Liver (tissue), 9 donors: Measurements from ENCODE around the gene MUC6. TPM values are rescaled to one million over a fixed set of nuclear protein-coding genes. Genes with fewer than 3 reads are reported as not detected.

Source experiments
- DNase-seq: peaks from one replicate; pipeline ENCODE4 v3.0.0-alpha.2; 2017; ENCODE audit warnings: low spot score
- H3K27ac ChIP-seq, 2 donors: one replicate each; pipeline ENCODE4 v1.7.0; 2013; ENCODE audit warnings: inconsistent platforms in 2 of 2, low read length in 2 of 2, control low read depth in 1 of 2, low read depth in 1 of 2, mild to moderate bottlenecking in 1 of 2
- H3K27me3 ChIP-seq, 4 donors: one replicate each; pipeline versions ENCODE4 v1.6.1 to v1.7.0; 2013; ENCODE audit warnings: low read length in 3 of 4, inconsistent platforms in 1 of 4, mild to moderate bottlenecking in 1 of 4, moderate library complexity in 1 of 4; ENCODE audit not compliant: control insufficient read depth in 4 of 4, insufficient read depth in 4 of 4
- H3K36me3 ChIP-seq, 4 donors: one replicate each; pipeline versions ENCODE4 v1.6.1 to v1.7.0; 2013; ENCODE audit warnings: low read length in 3 of 4, mild to moderate bottlenecking in 3 of 4, low read depth in 1 of 4, moderate library complexity in 1 of 4; ENCODE audit not compliant: control insufficient read depth in 4 of 4, insufficient read depth in 3 of 4
- H3K4me1 ChIP-seq, 4 donors: one replicate each; pipeline versions ENCODE4 v1.6.1 to v1.7.0; 2013; ENCODE audit warnings: low read length in 3 of 4, mild to moderate bottlenecking in 3 of 4, moderate library complexity in 1 of 4; ENCODE audit not compliant: control insufficient read depth in 4 of 4, insufficient read depth in 4 of 4
- H3K4me3 ChIP-seq, 3 donors: one replicate each; pipeline versions ENCODE4 v1.6.1 to v1.7.0; 2013; ENCODE audit warnings: low read length in 3 of 3, control low read depth in 1 of 3, low read depth in 1 of 3, mild to moderate bottlenecking in 1 of 3
- H3K9ac ChIP-seq, 2 donors: one replicate each; pipeline ENCODE4 v1.7.0; 2013; ENCODE audit warnings: low read length in 2 of 2, mild to moderate bottlenecking in 2 of 2, moderate library complexity in 2 of 2, control low read depth in 1 of 2, low read depth in 1 of 2
- H3K9me3 ChIP-seq, 4 donors: one replicate each; pipeline versions ENCODE4 v1.6.1 to v1.7.0; 2013; ENCODE audit warnings: low read length in 3 of 4; ENCODE audit not compliant: control insufficient read depth in 4 of 4
- CTCF ChIP-seq: fragments of 150-350 bp; IDR thresholded peaks from 2 replicates; pipeline ENCODE4 v1.5.1; 2017; ENCODE audit warnings: improper control_type of control experiment, low read depth, low read length; ENCODE audit not compliant: missing input control
- FOXA1 ChIP-seq: IDR thresholded peaks from 2 replicates; pipeline ENCODE4 v1.6.1; 2016; ENCODE audit warnings: antibody characterized with exemption
- FOXA2 ChIP-seq: IDR thresholded peaks from 2 replicates; pipeline ENCODE4 v1.6.1; 2016; ENCODE audit warnings: antibody characterized with exemption
- GABPA ChIP-seq, 2 donors: IDR thresholded peaks in 1 of 2; conservative IDR thresholded peaks in 1 of 2; 2 replicates each; pipeline ENCODE4 v1.6.1; 2016; ENCODE audit warnings: antibody characterized with exemption in 2 of 2, mild to moderate bottlenecking in 1 of 2, moderate library complexity in 1 of 2
- HNF4A ChIP-seq, 2 donors: conservative IDR thresholded peaks; 2 replicates each; pipeline ENCODE4 v1.6.1; 2016; ENCODE audit warnings: antibody characterized with exemption in 2 of 2, mild to moderate bottlenecking in 2 of 2
- HNF4G ChIP-seq: IDR thresholded peaks from 2 replicates; pipeline ENCODE4 v1.6.1; 2016; ENCODE audit warnings: antibody characterized with exemption
- JUND ChIP-seq, 2 donors: IDR thresholded peaks; 2 replicates each; pipeline ENCODE4 v1.6.1; 2016; ENCODE audit warnings: antibody characterized with exemption in 2 of 2
- NR2F2 ChIP-seq: IDR thresholded peaks from 2 replicates; pipeline ENCODE4 v1.6.1; 2016; ENCODE audit warnings: antibody characterized with exemption
- RAD21 ChIP-seq, 2 donors: IDR thresholded peaks; 2 replicates each; pipeline ENCODE4 v1.6.1; 2016; ENCODE audit warnings: antibody characterized with exemption in 2 of 2, mild to moderate bottlenecking in 2 of 2
- REST ChIP-seq: IDR thresholded peaks from 2 replicates; pipeline ENCODE4 v1.6.1; 2016; ENCODE audit warnings: antibody characterized with exemption, mild to moderate bottlenecking
- RXRA ChIP-seq, 2 donors: IDR thresholded peaks; 2 replicates each; pipeline ENCODE4 v1.6.1; 2017 to 2018; ENCODE audit warnings: antibody characterized with exemption in 2 of 2, mild to moderate bottlenecking in 1 of 2
- SP1 ChIP-seq: IDR thresholded peaks from 2 replicates; pipeline ENCODE4 v1.6.1; 2018; ENCODE audit warnings: antibody characterized with exemption, mild to moderate bottlenecking
- TAF1 ChIP-seq: conservative IDR thresholded peaks from 2 replicates; pipeline ENCODE4 v1.6.1; 2016; ENCODE audit warnings: antibody characterized with exemption, mild to moderate bottlenecking
- YY1 ChIP-seq: IDR thresholded peaks from 2 replicates; pipeline ENCODE4 v1.6.1; 2016; ENCODE audit warnings: antibody characterized with exemption, mild to moderate bottlenecking
- ZBTB33 ChIP-seq: IDR thresholded peaks from 2 replicates; pipeline ENCODE4 v1.6.1; 2016; ENCODE audit warnings: antibody characterized with exemption
- WGBS: extraction: QIAGEN DNeasy Blood & Tissue Kit; methylation state at CpG from one replicate; pipeline ENCODE4 v1.1.7; 2013; 5-methylcytosine and 5-hydroxymethylcytosine counted together
- polyA plus RNA-seq, 2 donors: library from polyadenylated mRNA; stranded (reverse) in 1 of 2; unstranded in 1 of 2; fragments of 200-250 nt in 1 of 2; fragments of >200 nt in 1 of 2; fragmentation: Nextera tagmentation in 1 of 2; extraction: Ambion mirVana in 1 of 2; gene quantifications; one replicate each; pipeline versions ENCODE4 v1.2.1 to v1.2.3, GENCODE V29; 2013 to 2015
- total RNA-seq, 2 donors: library from RNA; depleted of rRNA; stranded (reverse); fragments of >200 nt; gene quantifications; one replicate each; pipeline ENCODE4 v1.2.3, GENCODE V29; 2014
- TF ChIP-seq, protein P1 (sequence below): IDR thresholded peaks from 2 replicates; pipeline ENCODE4 v1.6.1; 2016; ENCODE audit warnings: antibody characterized with exemption
- TF ChIP-seq, protein P2 (sequence below): IDR thresholded peaks from 2 replicates; pipeline ENCODE4 v1.6.1; 2016; ENCODE audit warnings: antibody characterized with exemption
- donor health status: healthy.
- donor health status: healthy.
- donor health status: healthy.
- donor health status: healthy.
- donor health status: healthy.

Gene MUC6
- total and polyA plus RNA-seq, 4 donors: 0.05 to 0.54 (median 0.18) TPM

DNA sequence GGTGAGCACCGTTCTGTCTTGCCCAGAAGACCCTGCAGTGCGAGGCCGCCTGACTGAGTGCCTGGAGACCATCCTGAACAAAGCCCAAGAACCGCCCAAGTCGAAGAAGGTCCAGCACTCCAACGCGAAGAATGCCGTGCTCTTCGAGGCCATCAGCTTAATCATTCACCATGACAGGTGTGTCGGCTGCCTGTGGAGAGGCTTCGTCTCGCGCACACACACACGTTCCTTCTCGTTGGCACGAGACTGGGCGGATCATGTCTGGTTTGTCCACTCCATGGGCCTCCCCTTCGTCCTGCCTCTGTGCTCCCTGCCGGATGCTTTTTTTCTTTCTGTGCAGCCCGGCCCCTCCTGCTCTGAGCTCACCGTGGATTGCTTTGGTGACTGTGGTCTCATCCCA lies 51.1 kb downstream of the MUC6 start:
- H3K27ac ChIP-seq: no peak overlapping the region
- no peak for DNase-seq
- 90% methylated on average over 21 of the region's 21 CpGs for WGBS
- no peaks in the 10 kb centered on the region for H3K4me1 ChIP-seq
- TF ChIP-seq SP1: no peak
- TF ChIP-seq, protein P1, sequence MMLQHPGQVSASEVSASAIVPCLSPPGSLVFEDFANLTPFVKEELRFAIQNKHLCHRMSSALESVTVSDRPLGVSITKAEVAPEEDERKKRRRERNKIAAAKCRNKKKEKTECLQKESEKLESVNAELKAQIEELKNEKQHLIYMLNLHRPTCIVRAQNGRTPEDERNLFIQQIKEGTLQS: no peak
- no peak for TF ChIP-seq FOXA1
- no peak for TF ChIP-seq REST
- TF ChIP-seq CTCF: no peak
- no peak for TF ChIP-seq HNF4G
- no peak for TF ChIP-seq NR2F2
- TF ChIP-seq RAD21 (IDR thresholded peaks at IDR 0.05): no peak
- no peak for TF ChIP-seq JUND (IDR thresholded peaks at IDR 0.05)
- TF ChIP-seq GABPA (IDR thresholded peaks at IDR 0.05 in 1 of 2, conservative IDR thresholded peaks at IDR 0.05 in 1 of 2): no peak
- no peak for TF ChIP-seq TAF1
- no peak for TF ChIP-seq FOXA2
- TF ChIP-seq, protein P2, sequence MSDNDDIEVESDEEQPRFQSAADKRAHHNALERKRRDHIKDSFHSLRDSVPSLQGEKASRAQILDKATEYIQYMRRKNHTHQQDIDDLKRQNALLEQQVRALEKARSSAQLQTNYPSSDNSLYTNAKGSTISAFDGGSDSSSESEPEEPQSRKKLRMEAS: no peak
- H3K4me3 ChIP-seq: no peak overlapping the region
- H3K27me3 ChIP-seq: no peaks in the 10 kb centered on the region
- no peaks in the 10 kb centered on the region for H3K9me3 ChIP-seq
- H3K36me3 ChIP-seq: peaks cover 44 to 77% (median 49%) of the 10 kb centered on the region in 4 donors
- H3K9ac ChIP-seq: no peak overlapping the region

DNA sequence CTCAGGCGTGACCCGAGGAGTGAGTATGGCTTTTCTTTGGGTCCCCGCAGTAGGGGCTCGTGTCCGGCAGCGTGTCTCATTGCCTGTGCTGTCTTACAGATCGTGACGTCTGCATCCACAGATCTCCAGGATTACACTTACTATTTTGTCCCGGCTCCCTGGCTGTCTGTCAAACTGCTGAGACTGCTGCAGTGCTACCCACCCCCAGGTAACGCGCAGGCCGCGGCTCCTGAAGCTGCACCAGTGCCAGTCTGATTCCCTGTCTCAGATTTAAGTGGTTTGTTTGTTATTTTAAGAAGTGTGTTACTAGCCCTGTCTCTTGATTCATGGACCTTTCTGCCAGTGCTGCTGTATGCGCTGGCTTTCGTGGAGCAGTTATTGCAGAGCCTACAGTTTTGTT lies 52.0 kb downstream of the MUC6 start:
- no peak for TF ChIP-seq FOXA2
- no peak for TF ChIP-seq REST
- TF ChIP-seq SP1: no peak
- TF ChIP-seq, protein P2: no peak
- TF ChIP-seq HNF4G: no peak
- TF ChIP-seq HNF4A (conservative IDR thresholded peaks at IDR 0.05): no peak
- TF ChIP-seq YY1: no peak
- TF ChIP-seq GABPA (IDR thresholded peaks at IDR 0.05 in 1 of 2, conservative IDR thresholded peaks at IDR 0.05 in 1 of 2): no peak
- no peak for TF ChIP-seq NR2F2
- TF ChIP-seq RAD21 (IDR thresholded peaks at IDR 0.05): no peak
- no peak for TF ChIP-seq ZBTB33
- no peak for TF ChIP-seq TAF1
- no peak for TF ChIP-seq FOXA1
- TF ChIP-seq, protein P1: no peak
- no peak for TF ChIP-seq JUND (IDR thresholded peaks at IDR 0.05)
- TF ChIP-seq RXRA (IDR thresholded peaks at IDR 0.05): no peak
- DNase-seq: no peak
- 96% methylated on average over 15 of the region's 15 CpGs for WGBS

More for the DNA sequence above, 52.0 kb downstream of the MUC6 start:
- no peak overlapping the region for H3K9ac ChIP-seq
- H3K36me3 ChIP-seq: peaks cover 40 to 68% (median 46%) of the 10 kb centered on the region in 4 donors
- no peaks in the 10 kb centered on the region for H3K27me3 ChIP-seq
- H3K9me3 ChIP-seq: no peaks in the 10 kb centered on the region
- no peaks in the 10 kb centered on the region for H3K4me1 ChIP-seq
- H3K4me3 ChIP-seq: no peak overlapping the region
- no peak overlapping the region for H3K27ac ChIP-seq
